Right kidney (tissue), 9 donors: ENCODE data around the gene NRN1.
"Not testable (repeated sequence)": the region's sequence is repeated elsewhere in the genome, so short reads cannot be mapped to it uniquely, and the experiment has no call there.

ENCODE experiments used
- DNase-seq: peaks from one replicate; pipeline ENCODE4 v3.0.0-alpha.2; 2016
- long read RNA-seq, 8 donors: transcript quantifications; one replicate each; lab custom pipeline, GENCODE V29; 2026

The NRN1 gene
- long read RNA-seq, donor 1, partial matches to known transcripts, result 0 of 4 reads
- long read RNA-seq, donor 1, other reads (novel, unspliced or antisense), result 0 of 4 reads
- long read RNA-seq, donor 2, partial matches to known transcripts, result 0 of 2 reads
- long read RNA-seq, donor 2, other reads (novel, unspliced or antisense), result 0 of 2 reads
- long read RNA-seq, donor 3, partial matches to known transcripts, result 0 of 1 reads
- long read RNA-seq, donor 3, other reads (novel, unspliced or antisense), result 0 of 1 reads
- long read RNA-seq, donor 4, transcript NRN1-201 (3 exons, 1,624 nt), result major isoform, 6 of 6 reads
- long read RNA-seq, donor 4, partial matches to known transcripts, result 0 of 6 reads
- long read RNA-seq, donor 4, other reads (novel, unspliced or antisense), result 0 of 6 reads
- long read RNA-seq, donor 5, partial matches to known transcripts, result 0 of 1 reads
- long read RNA-seq, donor 5, other reads (novel, unspliced or antisense), result 0 of 1 reads
- long read RNA-seq, donor 6, partial matches to known transcripts, result 0 of 1 reads
- long read RNA-seq, donor 6, other reads (novel, unspliced or antisense), result 0 of 1 reads
- long read RNA-seq, donor 7, partial matches to known transcripts, result 0 of 1 reads
- long read RNA-seq, donor 7, other reads (novel, unspliced or antisense), result 0 of 1 reads
- long read RNA-seq, donor 8, partial matches to known transcripts, result 0 of 1 reads
- long read RNA-seq, donor 8, other reads (novel, unspliced or antisense), result 0 of 1 reads

GRCh38 chr6:6006428-6007365, at the start of gene NRN1:
Gene NRN1 (minus strand): TSS chr6:6006925. CDS start chr6:6006749, 176 bp downstream.
- DNase-seq, result peak; percentile 71

GRCh38 chr6:6052216-6052615, 45.5 kb upstream of the NRN1 start:
- no peak for DNase-seq

GRCh38 chr6:6046716-6047115, 40.0 kb upstream of the NRN1 start:
- DNase-seq, result no peak

GRCh38 chr6:6039946-6040509, 33.3 kb upstream of the NRN1 start:
- no peak for DNase-seq

- DNase-seq, result no peak
Measured at GRCh38 chr6:6037179-6037578, 30.5 kb upstream of the NRN1 start.

GRCh38 chr6:6033858-6034257, 27.1 kb upstream of the NRN1 start:
- no peak for DNase-seq

GRCh38 chr6:6026513-6027205, 19.9 kb upstream of the NRN1 start:
- no peak for DNase-seq

- no peak for DNase-seq
Measured at GRCh38 chr6:6025736-6026135, 19.0 kb upstream of the NRN1 start.

GRCh38 chr6:6024220-6024619, 17.5 kb upstream of the NRN1 start:
- no peak for DNase-seq

- DNase-seq, result not testable (repeated sequence)
Measured at GRCh38 chr6:6022841-6023240, 16.1 kb upstream of the NRN1 start.

- peak; percentile 75 for DNase-seq
Measured at GRCh38 chr6:6008648-6009421, 2.1 kb upstream of the NRN1 start.

GRCh38 chr6:6008089-6008647, 1.4 kb upstream of the NRN1 start:
- no peak for DNase-seq

GRCh38 chr6:6007366-6008088, 802 bp upstream of the NRN1 start:
- DNase-seq, result peak; percentile 77

GRCh38 chr6:6006006-6006427, 708 bp downstream of the NRN1 start:
- DNase-seq, result no peak

GRCh38 chr6:6005051-6006005, 1.4 kb downstream of the NRN1 start:
- peak; percentile 47 for DNase-seq

GRCh38 chr6:6004390-6004995, 2.2 kb downstream of the NRN1 start:
- peak; percentile 79 for DNase-seq

GRCh38 chr6:6003621-6004366, 2.9 kb downstream of the NRN1 start:
- peak; percentile 92 for DNase-seq
